NCI-H510A treated with DMSO at 0.1 percent for 48 hours (cell line): ENCODE results near the gene KLK15.
"Not testable (repeated sequence)": the region's sequence is repeated elsewhere in the genome, so short reads cannot be mapped to it uniquely, and the experiment has no call there.

Source experiments
- DNase-seq: peaks from one replicate; lab custom pipeline; 2025; lab: John Stamatoyannopoulos, UW

KLK15 gene

DNA sequence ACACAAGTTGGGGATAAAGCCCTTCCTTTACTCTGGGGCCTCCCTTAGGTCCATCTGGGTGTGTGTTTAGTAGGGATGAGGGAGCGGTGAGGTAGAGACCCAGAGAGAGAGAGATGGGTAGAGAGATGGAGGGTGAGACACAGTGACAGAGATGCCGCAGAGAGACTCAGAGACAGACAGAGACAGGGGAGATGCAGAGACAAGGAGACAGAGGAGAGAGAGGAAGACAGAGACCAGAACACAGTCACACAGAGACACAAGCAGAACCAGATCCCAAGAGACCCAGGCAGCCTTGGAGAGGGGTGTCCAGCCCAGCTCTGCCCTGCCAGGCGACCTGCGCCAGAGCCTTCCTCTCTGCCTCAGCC is 12.1 kb downstream of the KLK15 start:
- no peak for DNase-seq

DNA sequence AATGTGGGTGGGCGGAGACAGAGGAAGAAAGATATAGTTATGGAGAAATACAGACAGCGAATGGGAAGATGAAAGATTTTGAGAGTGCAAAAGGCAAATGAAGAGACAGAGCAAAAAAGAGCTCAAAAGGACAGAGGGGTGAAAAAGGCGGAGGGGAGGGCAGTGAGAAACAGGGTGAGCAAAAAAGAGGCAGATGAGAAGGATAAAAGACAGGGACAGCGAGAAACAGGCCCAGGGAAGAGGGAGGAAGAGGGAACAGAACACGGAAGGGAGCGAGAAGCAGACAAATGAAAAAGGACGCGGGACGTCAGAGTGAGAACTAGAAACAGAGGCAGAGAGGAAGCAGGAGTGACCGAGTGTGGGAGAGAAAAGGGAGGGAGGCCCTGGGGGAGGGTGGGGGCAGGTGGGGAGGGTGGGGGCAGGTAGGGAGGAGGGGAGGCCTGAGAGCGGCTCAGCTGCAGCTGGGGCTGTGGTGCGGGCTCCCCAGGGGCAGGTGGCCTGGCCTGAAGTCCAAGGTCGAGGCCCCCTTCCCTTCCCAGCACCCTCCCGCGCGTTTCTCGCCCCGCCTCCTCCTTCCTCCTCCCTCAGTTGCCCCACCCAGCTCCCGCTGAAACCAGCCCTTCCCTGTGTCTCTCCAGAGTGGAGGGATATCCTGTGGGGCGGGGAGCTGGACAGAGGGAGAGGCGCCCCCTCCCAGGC is 12.7 kb downstream of the KLK15 start:
- DNase-seq, result no peak

DNA sequence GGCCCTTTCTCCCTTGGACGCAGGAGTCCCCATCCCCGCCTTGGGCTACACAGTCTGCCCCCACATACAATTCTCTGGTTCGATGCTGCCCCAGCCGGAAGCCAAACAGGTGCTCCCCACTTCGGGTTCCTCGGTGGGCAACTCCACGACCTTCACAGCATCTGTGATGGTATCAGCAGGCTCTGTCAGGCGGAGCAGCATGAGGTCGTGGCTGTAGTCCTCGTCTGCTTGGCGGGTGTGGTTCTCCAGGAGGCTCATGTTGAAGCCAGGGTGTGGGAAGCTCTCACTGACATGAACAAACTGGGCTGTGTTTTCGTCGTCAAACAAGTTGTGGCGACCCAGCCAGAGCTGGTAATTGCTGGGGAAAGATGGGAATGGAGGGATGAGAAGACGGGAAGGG is 13.3 kb downstream of the KLK15 start:
- DNase-seq, result no peak

DNA sequence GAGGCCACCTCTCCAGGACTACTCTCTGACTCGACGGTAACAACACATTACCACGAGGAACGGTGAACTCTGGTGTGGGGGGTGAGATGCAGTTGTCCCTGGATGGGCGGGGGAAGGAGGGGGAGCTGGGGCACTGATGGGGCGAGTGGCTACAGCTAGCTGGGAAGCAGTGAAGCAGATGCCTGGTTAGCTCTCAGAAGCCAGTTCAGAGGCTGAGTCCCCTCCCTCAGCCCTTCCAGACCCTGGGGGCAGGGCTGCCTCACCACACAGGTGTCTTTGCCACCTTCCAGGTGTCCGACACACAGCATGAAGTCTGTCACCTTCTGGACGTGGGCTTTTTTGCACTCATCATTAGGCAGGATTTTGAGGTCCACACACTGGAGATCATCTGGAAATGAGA is 13.7 kb downstream of the KLK15 start:
- no peak for DNase-seq

DNA sequence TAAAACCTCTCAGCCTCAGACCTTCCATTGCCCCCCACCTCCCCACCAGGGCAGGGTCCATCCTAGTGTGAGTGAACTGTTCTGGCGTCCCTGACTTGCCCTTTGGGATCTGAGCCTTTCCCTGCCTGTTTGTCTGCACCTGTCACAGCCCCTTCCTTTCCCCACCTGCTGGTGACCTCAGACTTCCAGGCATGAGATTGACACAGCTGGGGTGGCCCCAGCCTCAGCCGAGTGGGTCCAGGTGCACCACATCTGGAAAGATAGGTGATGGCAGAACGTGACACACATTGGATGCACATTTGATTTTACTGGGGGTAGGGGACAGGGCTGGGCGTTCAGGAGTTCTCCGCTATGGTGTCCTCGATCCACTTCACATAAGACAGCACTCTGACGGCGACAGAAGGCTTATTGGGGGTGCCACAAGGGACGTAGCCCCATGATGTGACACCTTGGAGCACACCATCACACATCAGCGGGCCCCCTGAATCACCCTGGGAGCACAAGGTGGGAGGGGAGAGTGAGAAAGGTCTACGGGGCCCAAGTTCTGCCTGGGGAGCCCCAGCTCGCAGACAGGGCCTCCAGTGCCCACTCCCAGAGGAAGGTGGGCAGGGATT is 14.4 kb downstream of the KLK15 start:
- DNase-seq, result no peak

DNA sequence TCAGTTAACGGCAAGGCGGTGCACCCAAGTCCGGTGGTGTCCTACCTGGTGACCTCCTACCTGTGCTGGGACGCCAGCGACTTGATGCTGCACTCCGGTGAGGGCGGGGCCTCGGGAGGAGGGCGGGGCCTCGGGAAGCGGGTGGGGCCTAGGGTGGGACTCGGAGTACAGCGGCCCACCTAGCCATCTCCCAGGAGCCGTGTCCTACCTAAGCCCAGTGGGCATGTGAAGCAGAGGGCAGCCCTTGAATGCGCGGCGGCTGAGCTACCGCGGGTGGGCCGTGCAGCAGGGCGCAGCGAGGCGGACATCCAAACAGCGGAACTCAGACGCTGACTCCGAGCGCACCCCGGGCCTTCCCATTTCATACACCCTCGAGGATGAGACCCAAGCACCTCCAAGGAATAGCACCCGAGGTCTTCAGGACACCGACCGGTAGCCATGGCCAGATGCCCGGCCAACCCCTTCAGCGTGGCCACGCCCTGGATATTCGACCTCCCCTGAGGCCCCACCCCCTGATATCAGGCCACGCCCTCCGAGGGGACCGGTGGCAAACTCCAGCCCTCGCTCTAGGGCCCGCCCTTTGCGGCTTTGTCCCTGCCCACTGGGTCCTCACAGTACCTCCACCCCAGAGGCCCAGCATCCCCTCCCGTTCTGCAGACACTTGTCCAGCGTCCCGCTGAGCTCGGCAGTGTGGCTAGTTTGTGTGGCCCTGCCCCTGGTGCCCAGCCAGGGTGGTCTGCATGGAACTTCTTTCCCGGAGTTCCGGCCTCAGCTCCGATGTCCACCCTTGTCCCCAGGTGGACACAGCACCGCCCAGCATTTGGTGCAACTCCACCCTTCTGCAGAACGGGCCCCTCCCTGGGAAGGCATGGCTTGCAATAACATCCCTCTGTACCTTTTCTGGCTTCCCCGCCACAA is 15.2 kb downstream of the KLK15 start:
- no peak for DNase-seq

DNA sequence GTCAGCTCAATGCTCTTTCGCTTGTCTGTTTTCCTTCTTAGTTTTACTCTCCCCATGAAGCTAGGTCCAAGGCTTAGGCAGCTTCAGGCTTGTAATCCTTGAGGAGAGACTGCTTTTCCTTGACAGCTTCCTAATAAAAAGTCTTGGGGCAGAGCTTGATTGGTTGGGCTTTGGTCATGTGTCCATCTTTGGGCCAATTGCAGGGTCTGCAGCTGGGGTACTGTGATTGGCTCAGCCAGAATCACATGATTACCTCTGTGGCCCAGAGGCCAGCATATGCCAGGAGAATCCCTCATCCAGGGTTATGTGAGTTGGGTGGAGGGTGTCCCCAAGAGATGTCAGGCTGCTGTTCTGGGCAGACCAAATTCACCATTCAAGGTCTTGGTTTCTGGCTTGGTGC is 17.9 kb downstream of the KLK15 start:
- DNase-seq, result no peak

DNA sequence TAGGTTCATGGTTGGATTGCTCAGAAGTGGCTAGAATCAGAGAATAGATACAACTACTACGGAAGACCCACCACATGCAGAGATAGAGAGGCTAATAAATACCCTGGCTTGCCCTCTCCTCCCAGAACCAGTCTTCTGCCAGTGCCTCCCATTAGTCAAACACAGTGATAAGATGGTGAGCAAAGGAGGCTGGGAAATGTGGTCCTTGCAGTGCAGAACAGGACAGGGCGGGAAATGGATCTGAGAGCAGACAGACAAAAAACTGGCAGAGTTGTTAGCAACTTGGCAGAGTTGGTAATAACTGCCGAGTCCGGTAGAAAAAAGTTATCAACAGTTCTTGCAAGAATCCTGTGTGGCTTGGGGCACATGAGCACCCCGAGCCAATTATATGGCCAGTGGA is 18.5 kb downstream of the KLK15 start:
- no peak for DNase-seq

DNA sequence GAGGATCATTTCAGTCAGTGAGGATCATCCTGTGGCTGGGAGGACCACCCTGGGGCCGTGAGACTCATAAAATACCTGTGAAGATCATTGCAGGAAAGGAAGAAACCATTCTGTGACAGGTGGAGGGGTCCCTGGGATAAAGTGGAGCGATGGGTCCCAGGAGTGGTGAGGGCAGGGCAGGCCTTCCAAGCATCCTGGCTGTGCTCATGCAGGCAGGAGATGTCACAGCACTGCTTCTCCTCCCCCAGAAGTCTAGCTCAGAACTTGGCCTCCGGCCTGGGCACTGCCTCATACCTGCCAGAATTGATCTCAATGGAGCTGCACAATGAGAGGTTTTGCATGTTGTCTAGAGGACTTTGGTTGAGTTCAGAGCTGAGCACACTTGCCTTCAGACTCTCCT is 20.9 kb downstream of the KLK15 start:
- DNase-seq, result no peak

DNA sequence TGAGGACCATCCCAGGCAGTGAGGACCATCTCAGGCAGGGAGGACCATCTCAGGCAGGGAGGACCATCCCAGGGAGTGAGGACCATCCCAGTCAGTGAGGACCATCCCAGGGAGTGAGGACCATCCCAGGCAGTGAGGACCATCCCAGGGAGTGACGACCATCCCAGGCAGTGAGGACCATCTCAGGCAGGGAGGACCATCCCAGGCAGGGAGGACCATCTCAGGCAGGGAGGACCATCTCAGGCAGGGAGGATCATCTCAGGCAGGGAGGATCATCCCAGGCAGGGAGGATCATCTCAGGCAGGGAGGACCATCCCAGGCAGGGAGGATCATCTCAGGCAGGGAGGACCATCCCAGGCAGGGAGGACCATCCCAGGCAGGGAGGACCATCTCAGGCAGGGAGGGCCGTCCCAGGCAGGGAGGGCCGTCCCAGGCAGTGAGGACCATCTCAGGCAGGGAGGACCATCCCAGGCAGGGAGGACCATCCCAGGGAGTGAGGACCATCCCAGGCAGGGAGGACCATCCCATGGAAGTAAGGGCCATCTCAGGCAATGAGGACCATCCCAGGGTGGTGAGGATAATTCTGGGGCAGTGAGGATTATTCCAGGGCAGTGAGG is 21.6 kb downstream of the KLK15 start:
- DNase-seq, result not testable (repeated sequence)

DNA sequence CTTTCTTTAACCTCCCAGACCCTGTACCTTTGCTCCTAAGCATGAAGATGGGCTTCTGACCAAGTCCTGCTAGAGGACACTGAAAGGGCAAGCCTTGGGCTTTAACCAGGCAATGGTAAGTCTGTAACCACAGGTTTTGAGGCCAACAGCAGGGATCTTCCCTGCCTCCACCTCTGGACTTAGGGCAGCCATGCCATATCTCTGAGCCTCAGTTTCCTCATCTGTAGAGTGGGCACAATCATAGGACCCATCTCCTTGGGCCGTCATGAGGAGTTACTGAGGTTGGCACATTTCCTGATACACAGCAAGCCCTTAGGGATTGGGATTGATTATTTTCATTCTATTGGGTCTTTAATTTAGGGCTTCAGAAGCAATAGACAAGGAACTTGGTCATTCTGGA is 24.5 kb downstream of the KLK15 start:
- no peak for DNase-seq

DNA sequence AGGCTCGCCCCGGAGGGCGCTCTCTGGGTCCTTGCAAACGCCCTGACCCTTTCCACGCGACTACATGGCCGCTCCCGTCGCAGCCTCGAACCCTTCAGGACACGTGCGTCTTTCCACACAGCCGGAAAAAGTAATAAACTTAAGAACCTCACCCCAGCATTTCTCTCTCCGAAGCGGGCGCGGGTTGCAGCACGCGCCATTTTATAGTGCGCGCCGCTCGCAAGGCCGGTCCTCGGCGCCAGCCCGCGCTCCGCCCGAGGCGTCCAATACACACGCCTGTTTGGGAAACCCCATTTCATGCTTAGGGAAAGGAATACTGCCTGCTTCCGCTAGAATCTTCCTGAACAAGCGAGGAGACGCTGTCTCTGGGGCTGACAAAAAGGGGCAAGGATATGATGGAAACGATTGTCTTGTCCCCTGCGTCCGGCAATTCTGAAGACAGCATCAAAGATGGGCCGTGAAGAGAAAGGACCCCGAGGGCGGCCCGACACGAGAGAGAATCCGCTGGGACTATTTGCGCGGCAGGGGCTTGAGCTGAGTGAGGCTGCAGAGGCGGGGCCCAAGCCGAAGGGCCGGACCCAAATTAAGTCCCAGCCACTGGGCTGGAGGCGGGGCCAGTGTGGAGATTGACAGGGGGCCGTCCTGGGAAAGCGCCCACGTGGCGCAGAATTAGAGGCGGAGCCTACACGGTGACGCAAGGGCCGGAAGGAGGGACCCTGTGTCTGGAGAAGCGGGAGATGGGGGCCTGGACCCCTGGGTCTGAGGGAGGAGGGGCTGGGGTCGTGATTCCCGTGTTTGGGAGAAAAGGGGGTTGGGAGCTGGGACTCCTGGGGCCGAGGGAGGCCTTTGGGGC is 28.7 kb downstream of the KLK15 start:
- DNase-seq, result peak; percentile 96

DNA sequence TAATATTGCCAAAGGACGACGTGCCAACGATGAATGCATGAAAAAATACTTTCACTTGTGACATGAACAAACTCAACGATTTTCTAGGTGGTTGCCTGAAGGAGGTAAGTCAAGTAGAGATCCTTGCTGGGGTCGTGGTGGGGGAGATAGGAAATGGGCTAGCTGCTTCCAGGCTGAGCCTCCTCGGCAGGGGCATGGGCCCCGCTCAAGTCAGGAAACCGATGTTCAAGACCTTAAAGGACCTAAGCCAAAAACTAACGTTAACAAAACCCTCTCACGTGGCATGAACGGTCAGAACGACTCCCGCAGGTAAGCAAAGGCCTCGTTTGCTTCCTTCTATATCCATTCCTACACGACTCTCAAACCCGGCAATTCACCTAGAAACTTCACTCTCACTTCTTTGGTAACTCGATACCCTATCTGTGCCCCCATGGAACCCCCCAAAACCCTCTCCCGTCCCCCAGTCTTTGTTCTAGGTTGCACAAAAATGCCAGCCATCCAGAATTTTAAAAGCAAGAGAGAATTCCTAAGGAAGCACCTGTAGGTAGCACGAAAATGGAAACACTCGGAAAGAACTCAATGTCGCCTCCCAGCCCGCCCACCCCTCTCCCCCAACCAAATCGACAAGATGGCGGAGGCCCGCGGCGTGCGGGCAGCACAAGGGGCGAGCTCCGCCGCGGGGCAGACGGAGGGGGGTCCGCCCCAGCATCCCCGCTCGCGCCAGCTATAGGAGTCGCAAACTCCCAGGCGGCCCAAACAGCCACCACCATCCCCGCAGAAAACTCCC is 29.5 kb downstream of the KLK15 start:
- no peak for DNase-seq

DNA sequence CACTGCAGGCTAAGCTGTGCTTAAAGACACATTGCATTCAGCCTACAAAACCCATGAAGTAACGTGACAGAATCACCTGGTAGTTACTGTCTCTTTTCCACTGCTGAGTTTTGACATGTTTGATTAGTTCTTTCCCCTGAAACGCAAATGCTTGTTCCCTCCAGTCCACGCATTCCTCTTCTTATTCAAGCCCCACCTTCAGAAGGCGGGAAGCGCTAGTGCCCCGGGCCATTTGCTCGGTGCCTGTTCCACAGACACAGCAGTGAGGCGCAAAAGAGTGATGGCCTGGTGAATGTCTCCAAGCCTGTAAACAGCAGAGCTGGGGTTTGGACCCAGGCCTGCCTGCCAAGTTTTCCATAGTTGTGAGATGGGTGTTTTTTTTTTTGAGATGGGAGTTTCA is 32.3 kb downstream of the KLK15 start:
- no peak for DNase-seq

DNA sequence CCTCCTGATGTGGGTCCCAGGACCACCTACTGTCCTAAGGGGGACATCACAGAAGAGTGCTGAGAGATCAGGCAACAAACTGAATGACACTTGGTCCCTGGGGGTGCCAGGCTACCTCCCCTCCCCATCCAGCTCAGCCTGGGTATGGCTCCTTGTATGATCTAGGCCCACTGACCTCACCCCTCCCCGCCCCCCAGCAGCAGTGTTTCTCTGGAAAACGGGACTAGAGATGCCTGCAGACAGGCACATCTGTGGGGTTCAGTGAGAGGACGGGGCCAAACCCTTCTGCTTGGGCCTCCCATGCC is 33.9 kb downstream of the KLK15 start:
- DNase-seq, result no peak

DNA sequence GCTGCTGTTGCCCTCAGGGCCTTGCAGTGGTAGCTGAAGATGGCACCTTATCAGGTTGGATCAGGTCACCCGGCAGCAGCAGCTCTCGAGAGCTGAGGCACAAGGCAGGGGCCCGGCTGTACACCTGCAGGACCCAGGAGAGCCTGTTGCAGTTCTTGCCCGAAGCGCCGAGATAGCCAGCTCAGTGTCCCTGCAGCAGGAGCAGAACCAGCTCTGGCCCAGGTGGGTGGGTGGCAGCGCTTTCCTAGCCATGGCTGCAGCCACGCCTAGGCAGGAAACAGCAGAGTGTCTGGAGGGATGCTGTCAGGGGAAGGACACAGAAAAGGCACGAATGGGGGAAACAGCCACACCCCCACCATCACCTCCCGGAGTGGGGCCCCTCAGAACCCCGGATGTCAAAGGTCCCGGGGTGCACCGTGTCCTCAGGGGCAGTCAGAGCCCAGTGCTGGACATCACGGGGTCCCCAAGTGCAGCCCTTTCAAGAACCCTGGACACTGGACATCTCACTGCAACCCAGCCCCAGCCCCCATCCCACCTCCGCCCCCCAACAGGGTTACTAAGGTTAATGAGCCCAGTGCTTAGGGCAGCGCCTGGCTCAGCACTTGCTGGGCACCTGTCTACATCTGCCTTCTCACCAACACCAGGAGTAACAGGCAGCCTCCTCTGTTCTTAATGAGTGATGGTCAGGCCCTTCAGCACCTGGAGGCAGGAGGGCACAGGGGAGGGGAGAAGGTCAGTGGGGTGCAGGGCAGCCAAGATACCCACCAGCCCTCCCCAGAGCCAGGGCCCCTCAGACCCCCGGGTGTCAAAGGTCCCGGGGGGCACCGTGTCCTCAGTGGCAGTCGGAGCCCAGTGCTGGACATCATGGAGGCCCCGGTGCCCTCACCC is 34.5 kb downstream of the KLK15 start:
- DNase-seq, result no peak

DNA sequence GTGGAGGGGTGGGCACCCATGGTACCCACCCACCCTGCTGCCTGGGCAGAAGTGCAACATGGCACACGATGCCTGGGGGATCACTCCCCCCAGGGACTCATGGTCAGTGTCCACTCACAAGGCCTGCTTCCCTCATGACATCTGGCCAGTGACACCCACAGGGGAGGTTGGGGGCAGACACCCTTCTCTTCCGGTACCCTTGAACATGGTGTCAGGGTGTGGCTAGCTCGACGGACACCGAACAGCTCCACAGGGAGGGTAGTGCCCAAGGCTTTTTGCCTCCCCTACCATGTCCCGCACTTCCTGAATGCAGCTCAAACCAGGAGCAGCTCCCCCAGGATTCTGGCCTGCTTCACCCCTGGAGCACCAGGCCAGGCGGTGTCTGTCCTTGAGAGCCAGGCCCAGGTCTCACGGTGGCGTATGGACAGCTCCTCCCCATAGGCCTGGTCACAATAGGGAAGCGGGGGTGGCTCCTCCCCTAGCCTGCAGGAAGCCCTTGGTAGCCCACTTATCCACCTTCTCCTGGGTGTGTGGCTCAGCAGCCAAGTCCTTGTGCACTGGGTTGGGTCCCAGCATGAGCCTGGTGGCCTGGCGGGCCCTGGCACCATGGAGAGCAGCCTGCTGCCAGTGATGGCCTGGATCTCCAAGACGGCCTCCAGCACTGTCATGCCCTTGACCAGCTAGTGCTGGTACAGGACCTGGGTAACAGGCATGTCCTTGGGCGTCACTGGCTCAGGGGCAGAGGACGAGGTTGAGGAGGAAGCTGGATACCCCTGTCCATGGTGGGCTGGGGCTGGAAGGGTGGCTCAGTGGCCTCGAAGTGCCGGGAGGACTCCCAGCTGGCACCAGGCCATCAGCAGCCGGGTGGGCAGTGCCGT is 35.4 kb downstream of the KLK15 start:
- no peak for DNase-seq

DNA sequence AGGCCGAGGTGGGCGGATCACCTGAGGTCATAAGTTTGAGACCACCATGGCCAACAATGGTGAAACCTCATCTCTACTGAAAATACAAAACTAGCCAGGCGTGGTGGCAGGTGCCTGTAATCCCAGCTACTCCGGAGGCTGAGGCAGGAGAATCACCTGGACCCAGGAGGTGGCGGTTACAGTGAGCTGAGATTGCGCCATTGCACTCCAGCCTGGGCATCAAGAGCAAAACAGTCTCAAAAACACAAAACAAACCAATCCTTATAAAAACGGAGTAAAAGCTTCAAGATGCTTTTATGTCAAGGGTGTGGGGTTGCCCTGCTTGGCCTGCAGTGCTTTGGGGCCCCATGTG is 36.0 kb downstream of the KLK15 start:
- DNase-seq, result no peak
